HepG2 (cell line): ENCODE results near the gene FKBP8. TPM values are rescaled to one million over a fixed set of nuclear protein-coding genes. Genes with fewer than 3 reads are reported as not detected.
A peak's percentile ranks its signal among the peaks of the same experiment; 100 is the strongest.

Experiments used
- AGO2 ChIP-seq: fragments of 200-400 bp; formaldehyde crosslinking; optimal IDR thresholded peaks from 2 replicates; pipeline ENCODE3; 2017; ENCODE audit warnings: mild to moderate bottlenecking, low read depth, low read length, moderate library complexity
- ATF4 ChIP-seq, 2 experiments: fragments of 450-650 bp in 1 of 2; sonication (generic) in 1 of 2; formaldehyde crosslinking; IDR thresholded peaks; 2 replicates each; pipeline versions ENCODE4 v1.5.0 to v1.8.0; 2020 to 2022; ENCODE audit warnings: mild to moderate bottlenecking in 1 of 2, missing genetic modification reagents in 1 of 2
- FLYWCH1 ChIP-seq: sonication (generic); formaldehyde crosslinking; IDR thresholded peaks from 2 replicates; pipeline ENCODE4 v1.8.1; 2023; ENCODE audit warnings: mild to moderate bottlenecking, missing genetic modification reagents
- HOXD1 ChIP-seq: sonication (generic); formaldehyde crosslinking; IDR thresholded peaks from 2 replicates; pipeline ENCODE4 v1.5.0; 2020; ENCODE audit warnings: missing genetic modification reagents
- KLF13 ChIP-seq: sonication (generic); formaldehyde crosslinking; IDR thresholded peaks from 2 replicates; pipeline ENCODE4 v1.4.0; 2020; ENCODE audit warnings: mild to moderate bottlenecking, missing genetic modification reagents
- MAFF ChIP-seq: IDR thresholded peaks from 2 replicates; pipeline ENCODE4 v1.6.1; 2011; ENCODE audit warnings: low read depth, low read length, improper control_type of control experiment
- MYPOP ChIP-seq: sonication (generic); formaldehyde crosslinking; IDR thresholded peaks from 2 replicates; pipeline ENCODE4 v1.8.1; 2023; ENCODE audit warnings: mild to moderate bottlenecking, moderate library complexity, missing genetic modification reagents
- NBN ChIP-seq: fragments of 450-650 bp; conservative IDR thresholded peaks from 2 replicates; pipeline ENCODE4 v1.6.1; 2017
- NFE2L1 ChIP-seq: sonication (generic); formaldehyde crosslinking; IDR thresholded peaks from 2 replicates; pipeline ENCODE4 v1.4.0; 2020; ENCODE audit warnings: missing genetic modification reagents, mild to moderate bottlenecking, borderline replicate concordance
- NFE2L2 ChIP-seq: fragments of 150-350 bp; IDR thresholded peaks from 2 replicates; pipeline ENCODE4 v1.6.1; 2014; ENCODE audit warnings: low read length
- NR1H2 ChIP-seq: sonication (generic); formaldehyde crosslinking; IDR thresholded peaks from 2 replicates; pipeline ENCODE4 v1.8.1; 2022; ENCODE audit warnings: low read depth, missing genetic modification reagents, borderline replicate concordance
- NR2F1 ChIP-seq, 2 experiments: fragments of 450-650 bp in 1 of 2; formaldehyde crosslinking in 1 of 2; IDR thresholded peaks; 2 replicates each; pipeline versions ENCODE4 v1.5.0 to v1.6.1; 2016 to 2020; ENCODE audit warnings: mild to moderate bottlenecking in 1 of 2, missing compliant biosample characterization in 1 of 2, missing genetic modification reagents in 1 of 2, moderate library complexity in 1 of 2
- PAX8 ChIP-seq: sonication (generic); formaldehyde crosslinking; IDR thresholded peaks from 2 replicates; pipeline ENCODE4 v1.8.0; 2022; ENCODE audit warnings: mild to moderate bottlenecking, missing genetic modification reagents, borderline replicate concordance
- PHF20 ChIP-seq: sonication (generic); formaldehyde crosslinking; IDR thresholded peaks from 2 replicates; pipeline ENCODE4 v1.5.0; 2020; ENCODE audit warnings: mild to moderate bottlenecking, missing genetic modification reagents
- SALL1 ChIP-seq: sonication (generic); formaldehyde crosslinking; IDR thresholded peaks from 2 replicates; pipeline ENCODE4 v1.8.0; 2022; ENCODE audit warnings: mild to moderate bottlenecking, missing genetic modification reagents
- SMC3 ChIP-seq: IDR thresholded peaks from 2 replicates; pipeline ENCODE4 v1.6.1; 2011; ENCODE audit warnings: low read length, improper control_type of control experiment
- ZFP82 ChIP-seq: sonication (generic); formaldehyde crosslinking; IDR thresholded peaks from 2 replicates; pipeline ENCODE4 v1.5.1; 2020; ENCODE audit warnings: mild to moderate bottlenecking, missing genetic modification reagents, borderline replicate concordance
- ZFP90 ChIP-seq: sonication (generic); formaldehyde crosslinking; IDR thresholded peaks from 2 replicates; pipeline ENCODE4 v1.8.0; 2022; ENCODE audit warnings: missing genetic modification reagents, mild to moderate bottlenecking, inconsistent platforms, borderline replicate concordance
- ZNF224 ChIP-seq: sonication (generic); formaldehyde crosslinking; IDR thresholded peaks from 2 replicates; pipeline ENCODE4 v1.5.0; 2020; ENCODE audit warnings: mild to moderate bottlenecking, missing genetic modification reagents
- ZNF251 ChIP-seq: sonication (generic); formaldehyde crosslinking; IDR thresholded peaks from 2 replicates; pipeline ENCODE4 v1.9.0; 2021; ENCODE audit warnings: mild to moderate bottlenecking, missing genetic modification reagents
- ZNF841 ChIP-seq: sonication (generic); formaldehyde crosslinking; IDR thresholded peaks from 2 replicates; pipeline ENCODE4 v1.8.1; 2023; ENCODE audit warnings: missing genetic modification reagents, borderline replicate concordance
- ZNF891 ChIP-seq: sonication (generic); formaldehyde crosslinking; IDR thresholded peaks from 2 replicates; pipeline ENCODE4 v1.5.0; 2020; ENCODE audit warnings: mild to moderate bottlenecking, missing genetic modification reagents
- polyA plus RNA-seq, 8 experiments: library from polyadenylated mRNA; depleted of rRNA in 3 of 8; stranded (reverse) in 7 of 8; unstranded in 1 of 8; fragments of >200 nt; fragmentation: Illumina TruSeq in 4 of 8; extraction: Trizol in 4 of 8; gene quantifications; 2 replicates each; pipeline versions ENCODE4 v1.2.1 to v1.2.3, GENCODE V29; 2011 to 2016; ENCODE audit warnings: low read depth in 4 of 8, missing spikeins in 1 of 8, mixed read lengths in 1 of 8; ENCODE audit not compliant: insufficient read depth in 1 of 8
- total RNA-seq, 5 experiments: library from RNA; depleted of rRNA; stranded (reverse); fragments of >200 nt; fragmentation: Illumina TruSeq; extraction: Trizol; gene quantifications; 2 replicates each; pipeline ENCODE4 v1.2.3, GENCODE V29; 2016; ENCODE audit warnings: low read depth in 1 of 5
- TF ChIP-seq, protein P1 (sequence below), 2 experiments: IDR thresholded peaks; 2 replicates each; pipeline ENCODE4 v1.6.1; 2011 to 2012; ENCODE audit warnings: low read length in 2 of 2, borderline replicate concordance in 1 of 2, low read depth in 1 of 2, mild to moderate bottlenecking in 1 of 2, moderate library complexity in 1 of 2
- TF ChIP-seq, protein P2 (sequence below): sonication (generic); formaldehyde crosslinking; IDR thresholded peaks from 2 replicates; pipeline ENCODE4 v1.5.1; 2020; ENCODE audit warnings: mild to moderate bottlenecking, missing genetic modification reagents, borderline replicate concordance

FKBP8 gene
- total and polyA plus RNA-seq, 2 of the 13 experiments (the other 11 are each of a cell fraction or from before 2014, with no cell fraction given), result 81.7 to 93.9 TPM

- TF ChIP-seq AGO2 (no peak), ZNF891 (CRISPR knock-in tag) (no peak), NFE2L2 (no peak), ZNF251 (CRISPR knock-in tag) (no peak), NBN (no peak), ATF4 (CRISPR knock-in tag; IDR thresholded peaks at IDR 0.05) (no peak), MYPOP (no peak), FLYWCH1 (no peak), SALL1 (CRISPR knock-in tag) (peak; percentile 69), ZNF224 (CRISPR knock-in tag) (no peak), NR2F1 (CRISPR knock-in tag; IDR thresholded peaks at IDR 0.05) (peak; percentile 57 to 61; a peak in 2 of 4 replicates), ZNF841 (CRISPR knock-in tag) (no peak), ZFP82 (CRISPR knock-in tag) (no peak), SMC3 (no peak), HOXD1 (CRISPR knock-in tag) (no peak), ZFP90 (CRISPR knock-in tag) (no peak), PHF20 (CRISPR knock-in tag) (no peak), MAFF (no peak), KLF13 (no peak), NR1H2 (CRISPR knock-in tag) (no peak), NFE2L1 (CRISPR knock-in tag) (no peak), PAX8 (no peak)
- TF ChIP-seq, protein P1, sequence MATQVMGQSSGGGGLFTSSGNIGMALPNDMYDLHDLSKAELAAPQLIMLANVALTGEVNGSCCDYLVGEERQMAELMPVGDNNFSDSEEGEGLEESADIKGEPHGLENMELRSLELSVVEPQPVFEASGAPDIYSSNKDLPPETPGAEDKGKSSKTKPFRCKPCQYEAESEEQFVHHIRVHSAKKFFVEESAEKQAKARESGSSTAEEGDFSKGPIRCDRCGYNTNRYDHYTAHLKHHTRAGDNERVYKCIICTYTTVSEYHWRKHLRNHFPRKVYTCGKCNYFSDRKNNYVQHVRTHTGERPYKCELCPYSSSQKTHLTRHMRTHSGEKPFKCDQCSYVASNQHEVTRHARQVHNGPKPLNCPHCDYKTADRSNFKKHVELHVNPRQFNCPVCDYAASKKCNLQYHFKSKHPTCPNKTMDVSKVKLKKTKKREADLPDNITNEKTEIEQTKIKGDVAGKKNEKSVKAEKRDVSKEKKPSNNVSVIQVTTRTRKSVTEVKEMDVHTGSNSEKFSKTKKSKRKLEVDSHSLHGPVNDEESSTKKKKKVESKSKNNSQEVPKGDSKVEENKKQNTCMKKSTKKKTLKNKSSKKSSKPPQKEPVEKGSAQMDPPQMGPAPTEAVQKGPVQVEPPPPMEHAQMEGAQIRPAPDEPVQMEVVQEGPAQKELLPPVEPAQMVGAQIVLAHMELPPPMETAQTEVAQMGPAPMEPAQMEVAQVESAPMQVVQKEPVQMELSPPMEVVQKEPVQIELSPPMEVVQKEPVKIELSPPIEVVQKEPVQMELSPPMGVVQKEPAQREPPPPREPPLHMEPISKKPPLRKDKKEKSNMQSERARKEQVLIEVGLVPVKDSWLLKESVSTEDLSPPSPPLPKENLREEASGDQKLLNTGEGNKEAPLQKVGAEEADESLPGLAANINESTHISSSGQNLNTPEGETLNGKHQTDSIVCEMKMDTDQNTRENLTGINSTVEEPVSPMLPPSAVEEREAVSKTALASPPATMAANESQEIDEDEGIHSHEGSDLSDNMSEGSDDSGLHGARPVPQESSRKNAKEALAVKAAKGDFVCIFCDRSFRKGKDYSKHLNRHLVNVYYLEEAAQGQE (IDR thresholded peaks at IDR 0.05; ENCODE audit: borderline replicate concordance in 1 of 2, low read depth in 1 of 2, low read length in 2 of 2), result no peak
- TF ChIP-seq, protein P2, sequence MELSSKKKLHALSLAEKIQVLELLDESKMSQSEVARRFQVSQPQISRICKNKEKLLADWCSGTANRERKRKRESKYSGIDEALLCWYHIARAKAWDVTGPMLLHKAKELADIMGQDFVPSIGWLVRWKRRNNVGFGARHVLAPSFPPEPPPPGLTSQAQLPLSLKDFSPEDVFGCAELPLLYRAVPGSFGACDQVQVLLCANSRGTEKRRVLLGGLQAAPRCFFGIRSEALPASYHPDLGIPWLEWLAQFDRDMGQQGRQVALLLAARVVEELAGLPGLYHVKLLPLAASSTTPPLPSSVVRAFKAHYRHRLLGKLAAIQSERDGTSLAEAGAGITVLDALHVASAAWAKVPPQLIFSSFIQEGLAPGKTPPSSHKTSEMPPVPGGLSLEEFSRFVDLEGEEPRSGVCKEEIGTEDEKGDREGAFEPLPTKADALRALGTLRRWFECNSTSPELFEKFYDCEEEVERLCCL (CRISPR knock-in tag), result no peak
These were observed 35.5 kb downstream of the FKBP8 start (continued) for GRCh38 chr19:18507727-18508440.
